Ectodermal cell (in vitro differentiated cells): ENCODE results near the gene VAT1L.

Experiments used
- H3K27ac ChIP-seq: 2 replicates; pipeline ENCODE4 v1.7.0; 2013; ENCODE audit warnings: mild to moderate bottlenecking, low read depth, low read length; ENCODE audit not compliant: insufficient read depth, poor library complexity, severe bottlenecking
- H3K27me3 ChIP-seq: 2 replicates; pipeline ENCODE4 v1.7.0; 2013; ENCODE audit warnings: mild to moderate bottlenecking, low read length; ENCODE audit not compliant: insufficient read depth, control insufficient read depth, poor library complexity, severe bottlenecking
- H3K36me3 ChIP-seq: one replicate; pipeline ENCODE4 v1.7.0; 2013; ENCODE audit warnings: low read length; ENCODE audit not compliant: control insufficient read depth, insufficient read depth
- H3K4me1 ChIP-seq: one replicate; pipeline ENCODE4 v1.7.0; 2013; ENCODE audit warnings: low read length; ENCODE audit not compliant: control insufficient read depth, insufficient read depth
- H3K4me3 ChIP-seq: 2 replicates; pipeline ENCODE4 v1.7.0; 2013; ENCODE audit warnings: low read depth, low read length, control low read depth; ENCODE audit not compliant: insufficient read depth
- H3K9me3 ChIP-seq: 2 replicates; pipeline ENCODE4 v1.7.0; 2013; ENCODE audit warnings: mild to moderate bottlenecking, low read length, moderate library complexity; ENCODE audit not compliant: control insufficient read depth
- WGBS, 2 experiments: methylation state at CpG; one replicate each; pipeline ENCODE4 v1.1.7; 2013; ENCODE audit warnings: missing lambda C conversion rate in 2 of 2; 5-methylcytosine and 5-hydroxymethylcytosine counted together

Gene VAT1L

DNA sequence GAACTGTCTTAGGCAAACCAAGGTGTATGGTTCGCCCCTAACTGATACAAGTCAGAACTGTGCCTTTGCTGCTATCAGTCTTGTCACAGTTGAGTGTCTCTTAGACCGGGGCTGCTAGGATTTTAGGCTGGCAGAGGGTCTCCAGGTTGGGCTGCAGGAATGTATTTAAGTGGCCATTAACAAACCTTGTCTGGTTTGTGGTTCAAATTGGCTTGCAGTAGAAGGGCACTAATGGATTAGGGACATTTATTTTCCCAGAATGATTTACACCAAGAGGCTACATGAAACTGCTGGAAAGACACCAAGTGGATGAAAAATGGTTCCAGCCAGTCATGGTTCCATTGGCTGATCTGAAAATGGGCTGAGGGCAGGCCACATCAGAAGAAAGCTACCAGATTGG is 5.1 kb downstream of the VAT1L start:
- H3K4me3 ChIP-seq, result no peak overlapping the region

DNA sequence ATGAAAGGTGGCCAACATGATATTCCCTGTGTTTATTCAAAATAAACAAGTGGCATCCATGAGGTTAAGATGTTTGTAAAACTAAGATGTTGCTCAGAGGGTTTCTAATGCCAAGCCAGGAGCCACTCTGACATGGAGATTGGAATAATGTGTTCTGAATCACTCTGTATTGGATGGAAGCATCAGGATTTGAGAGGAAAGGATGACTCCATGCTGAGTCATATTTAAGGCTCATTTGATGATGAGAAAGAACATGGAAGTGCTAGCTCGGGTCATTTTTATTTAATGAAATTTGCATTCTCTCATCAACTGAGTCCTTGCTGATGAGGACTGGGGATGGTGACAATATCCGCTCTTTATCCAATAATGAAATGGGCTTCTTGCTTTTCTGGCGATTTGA is 6.2 kb downstream of the VAT1L start:
- Histone ChIP-seq H3K36me3 (no peaks in the 10 kb centered on the region), H3K27me3 (peaks cover 7% of the 10 kb centered on the region), H3K4me1 (peaks cover 7% of the 10 kb centered on the region), H3K27ac (no peak overlapping the region), H3K9me3 (no peaks in the 10 kb centered on the region), H3K4me3 (no peak overlapping the region)
- WGBS, 2 experiments, result 89 to 94% methylated on average over 3 of the region's 3 CpGs

More for the DNA sequence above, 5.1 kb downstream of the VAT1L start:
- WGBS, 2 experiments, result 95 to 98% methylated on average over 2 of the region's 2 CpGs
- peaks cover 10% of the 10 kb centered on the region for H3K4me1 ChIP-seq
- no peaks in the 10 kb centered on the region for H3K9me3 ChIP-seq
- H3K36me3 ChIP-seq, result no peaks in the 10 kb centered on the region
- peaks cover 15% of the 10 kb centered on the region for H3K27me3 ChIP-seq
- no peak overlapping the region for H3K27ac ChIP-seq

DNA sequence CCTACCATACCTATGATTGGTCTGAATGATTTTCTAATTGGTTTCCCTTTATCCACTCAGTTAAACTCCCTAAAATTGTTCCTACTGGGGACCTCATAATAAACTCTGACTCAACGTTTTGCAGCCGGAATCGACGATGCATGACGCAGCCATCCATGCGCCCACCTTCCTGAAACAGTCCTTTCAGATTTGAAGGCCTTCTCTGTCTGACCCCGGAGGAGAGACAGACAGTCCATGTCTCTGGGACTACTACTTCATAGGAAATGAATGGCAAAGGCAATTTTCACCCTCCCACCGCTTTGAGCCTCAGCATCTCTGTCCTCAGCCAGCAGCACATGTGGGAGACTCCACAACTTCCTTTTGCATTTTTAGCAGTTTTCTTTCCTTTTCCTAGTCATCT is 13.5 kb downstream of the VAT1L start:
- Histone ChIP-seq H3K27me3 (no peaks in the 10 kb centered on the region), H3K9me3 (no peaks in the 10 kb centered on the region), H3K4me3 (no peak overlapping the region), H3K27ac (no peak overlapping the region), H3K4me1 (peaks cover 6% of the 10 kb centered on the region), H3K36me3 (no peaks in the 10 kb centered on the region)
- 93 to 96% methylated on average over 8 of the region's 8 CpGs for WGBS, 2 experiments

DNA sequence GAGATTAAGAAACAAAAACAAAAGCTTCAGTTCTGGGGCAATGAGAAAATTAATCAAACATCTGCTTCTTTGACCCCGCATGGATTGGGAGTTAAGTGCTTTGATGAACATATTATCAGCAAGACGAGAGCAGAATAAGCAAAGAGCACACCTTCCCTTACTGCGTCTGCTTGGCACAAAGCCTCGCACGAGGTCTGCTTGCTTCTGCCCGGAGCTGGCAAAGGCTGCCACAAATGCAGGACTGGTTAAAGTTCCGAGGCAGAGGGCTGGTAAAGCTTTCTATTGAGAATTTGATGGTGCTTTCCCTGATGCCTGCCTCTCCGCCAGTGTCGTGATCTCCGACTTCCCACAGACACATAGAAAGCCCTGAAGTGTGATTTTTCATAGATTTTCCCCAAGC is 17.0 kb downstream of the VAT1L start:
- Histone ChIP-seq H3K36me3 (peaks cover 8% of the 10 kb centered on the region), H3K4me3 (no peak overlapping the region), H3K9me3 (no peaks in the 10 kb centered on the region), H3K27me3 (no peaks in the 10 kb centered on the region), H3K27ac (no peak overlapping the region), H3K4me1 (peaks cover 3% of the 10 kb centered on the region)
- 93 to 95% methylated on average over 10 of the region's 10 CpGs for WGBS, 2 experiments

DNA sequence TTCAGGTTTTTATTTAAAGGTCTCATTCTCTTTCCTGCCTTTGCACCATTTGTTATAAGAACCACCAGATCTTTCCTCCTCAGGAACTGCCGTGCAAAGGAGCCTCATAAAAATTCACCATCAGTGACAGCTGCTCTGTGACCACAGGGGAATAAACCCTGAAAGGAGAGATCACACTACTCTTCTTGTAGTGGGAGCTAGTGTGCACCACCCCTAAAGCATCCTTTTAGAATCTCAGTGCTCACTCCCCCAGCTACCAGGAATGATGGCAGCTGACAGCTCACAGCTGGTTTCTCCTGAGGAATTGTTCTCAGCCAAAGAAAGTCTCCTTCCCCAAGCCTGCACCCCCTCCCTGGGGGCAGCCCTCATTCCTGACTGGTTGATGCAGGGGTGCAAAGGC is 18.7 kb downstream of the VAT1L start:
- H3K4me3 ChIP-seq, result no peak overlapping the region
- 60 to 93% methylated on average over 1 of the region's 1 CpG for WGBS, 2 experiments

DNA sequence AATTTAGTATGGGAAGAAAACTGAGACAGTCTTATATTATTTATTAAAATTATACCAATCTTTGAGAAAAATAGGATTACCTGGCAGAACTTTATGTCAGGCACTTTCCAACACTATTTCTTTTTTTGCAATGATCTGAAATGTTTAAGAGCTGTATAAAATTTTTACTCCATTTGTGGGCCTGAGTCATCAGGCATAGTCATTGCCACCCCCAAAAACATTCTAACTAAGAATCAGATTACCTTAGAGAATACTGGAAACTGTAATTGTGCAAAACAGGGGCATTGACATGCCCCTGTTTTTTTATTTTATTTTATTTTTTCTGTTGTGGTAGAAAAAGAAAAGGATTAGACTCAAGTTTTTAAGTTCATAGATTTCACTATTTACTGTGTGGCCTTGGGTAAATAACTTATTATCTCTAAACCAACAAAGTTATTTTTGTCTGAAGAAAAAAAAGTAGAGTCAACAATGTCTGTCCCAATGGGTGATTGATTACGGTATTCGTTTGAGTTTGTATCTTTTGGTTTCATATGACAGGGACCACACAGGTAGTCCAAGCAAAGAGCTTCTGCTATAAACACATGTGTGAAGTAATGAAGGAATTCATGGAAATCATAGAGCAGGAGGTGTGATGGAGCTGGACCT is 24.6 kb downstream of the VAT1L start:
- H3K4me1 ChIP-seq, result no peaks in the 10 kb centered on the region
- H3K36me3 ChIP-seq, result peaks cover 8% of the 10 kb centered on the region
- no peak overlapping the region for H3K4me3 ChIP-seq
- H3K27ac ChIP-seq, result no peak overlapping the region
- H3K9me3 ChIP-seq, result no peaks in the 10 kb centered on the region
- H3K27me3 ChIP-seq, result no peaks in the 10 kb centered on the region
- WGBS, 2 experiments, result 84 to 90% methylated on average over 2 of the region's 2 CpGs

More for the DNA sequence above, 18.7 kb downstream of the VAT1L start:
- peaks cover 3% of the 10 kb centered on the region for H3K4me1 ChIP-seq
- no peak overlapping the region for H3K27ac ChIP-seq
- peaks cover 8% of the 10 kb centered on the region for H3K36me3 ChIP-seq
- H3K27me3 ChIP-seq, result no peaks in the 10 kb centered on the region
- H3K9me3 ChIP-seq, result no peaks in the 10 kb centered on the region

DNA sequence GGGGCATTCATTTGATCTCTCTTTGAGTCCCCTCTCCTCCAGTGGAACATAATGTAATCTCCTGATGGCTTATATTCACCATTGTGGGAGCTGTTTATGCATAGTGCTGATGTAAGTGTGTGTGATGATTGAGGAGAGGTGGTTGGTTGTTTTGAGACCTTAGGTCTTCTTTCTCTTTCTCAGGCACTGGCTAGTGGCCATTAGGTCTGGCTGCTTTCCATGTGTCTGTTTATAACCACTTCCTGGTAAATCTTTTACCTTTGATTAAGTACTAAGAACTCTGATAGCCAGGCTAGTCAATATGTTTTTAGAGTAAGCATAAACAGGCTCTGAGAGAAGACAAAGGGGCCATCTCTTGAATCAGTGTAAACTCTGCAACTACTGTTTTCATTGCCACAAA is 27.9 kb downstream of the VAT1L start:
- no peaks in the 10 kb centered on the region for H3K36me3 ChIP-seq
- no peaks in the 10 kb centered on the region for H3K27me3 ChIP-seq
- no peak overlapping the region for H3K27ac ChIP-seq
- peaks cover 12% of the 10 kb centered on the region for H3K4me1 ChIP-seq
- H3K9me3 ChIP-seq, result no peaks in the 10 kb centered on the region
- no peak overlapping the region for H3K4me3 ChIP-seq

DNA sequence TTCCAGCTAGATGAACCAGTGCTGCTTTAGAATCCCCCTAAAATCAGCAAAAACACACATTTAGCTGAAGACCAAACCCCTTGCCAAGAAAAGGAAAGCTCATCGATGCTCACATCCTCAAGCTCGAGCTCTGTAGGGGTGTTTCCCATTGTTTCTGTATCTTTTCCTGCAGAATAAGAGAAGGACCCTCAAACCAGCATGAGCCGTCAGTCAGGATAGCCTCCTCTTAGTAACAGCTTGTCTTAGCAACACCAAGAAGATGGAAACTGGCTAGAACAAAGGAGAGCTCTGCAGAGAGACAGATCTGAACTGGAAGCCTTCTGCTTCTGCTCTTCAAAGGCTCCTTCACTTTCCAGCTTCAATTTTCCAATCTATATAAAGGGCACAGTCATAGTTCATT is 32.0 kb downstream of the VAT1L start:
- Histone ChIP-seq H3K4me3 (no peak overlapping the region), H3K9me3 (no peaks in the 10 kb centered on the region), H3K36me3 (peaks cover 3% of the 10 kb centered on the region), H3K4me1 (peaks cover 22% of the 10 kb centered on the region), H3K27ac (peak overlapping the region; percentile 85), H3K27me3 (no peaks in the 10 kb centered on the region)
- WGBS, 2 experiments, result 14 to 17% methylated on average over 3 of the region's 3 CpGs

DNA sequence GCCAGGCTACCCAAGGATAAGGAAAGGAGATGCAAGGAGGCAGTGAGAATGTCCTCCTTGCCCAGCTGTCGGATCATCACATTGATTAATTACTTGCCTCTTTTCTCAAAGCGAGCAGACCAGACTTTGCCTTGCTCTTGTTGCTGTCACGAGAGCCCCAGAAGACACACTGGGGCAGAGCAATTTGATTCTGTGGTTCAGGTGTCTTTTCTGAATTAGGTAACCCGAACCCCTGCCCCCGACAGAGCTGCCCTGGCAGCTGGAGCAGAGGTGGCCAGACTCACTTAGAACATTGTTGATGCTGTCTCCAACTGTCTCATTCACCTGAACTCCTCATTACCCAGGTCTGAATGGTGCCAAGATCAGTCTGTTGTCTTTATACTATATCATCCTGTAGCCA is 34.3 kb downstream of the VAT1L start:
- H3K9me3 ChIP-seq, result no peaks in the 10 kb centered on the region
- whole genome bisulfite sequencing, 2 experiments, result 78 to 87% methylated on average over 5 of the region's 5 CpGs
- H3K4me3 ChIP-seq, result no peak overlapping the region
- peaks cover 4% of the 10 kb centered on the region for H3K36me3 ChIP-seq
- no peak overlapping the region for H3K27ac ChIP-seq
- peaks cover 22% of the 10 kb centered on the region for H3K4me1 ChIP-seq
- no peaks in the 10 kb centered on the region for H3K27me3 ChIP-seq

DNA sequence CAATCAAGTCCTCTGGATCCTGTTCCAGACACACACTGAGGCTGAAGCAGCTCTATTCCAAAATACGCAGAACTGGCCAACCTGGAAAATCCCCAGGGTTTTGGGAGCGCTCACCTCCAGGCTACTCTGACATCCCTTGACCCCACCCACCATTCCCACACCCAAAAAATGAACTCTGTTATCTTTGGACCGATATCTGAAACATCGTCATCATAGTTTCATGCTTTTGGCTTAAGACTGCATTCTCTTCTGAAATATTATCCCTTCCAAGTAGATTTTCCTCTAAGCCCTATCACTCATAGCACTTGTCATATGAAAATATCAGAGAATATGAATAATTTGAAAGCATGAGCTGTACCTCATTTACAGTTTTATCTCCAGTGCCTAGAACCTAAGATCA is 34.7 kb downstream of the VAT1L start:
- H3K27ac ChIP-seq, result no peak overlapping the region
- H3K36me3 ChIP-seq, result peaks cover 4% of the 10 kb centered on the region
- H3K27me3 ChIP-seq, result no peaks in the 10 kb centered on the region
- H3K4me1 ChIP-seq, result peaks cover 22% of the 10 kb centered on the region
- 95% methylated on average over 4 of the region's 4 CpGs for WGBS, 2 experiments
- H3K4me3 ChIP-seq, result no peak overlapping the region
- no peaks in the 10 kb centered on the region for H3K9me3 ChIP-seq

DNA sequence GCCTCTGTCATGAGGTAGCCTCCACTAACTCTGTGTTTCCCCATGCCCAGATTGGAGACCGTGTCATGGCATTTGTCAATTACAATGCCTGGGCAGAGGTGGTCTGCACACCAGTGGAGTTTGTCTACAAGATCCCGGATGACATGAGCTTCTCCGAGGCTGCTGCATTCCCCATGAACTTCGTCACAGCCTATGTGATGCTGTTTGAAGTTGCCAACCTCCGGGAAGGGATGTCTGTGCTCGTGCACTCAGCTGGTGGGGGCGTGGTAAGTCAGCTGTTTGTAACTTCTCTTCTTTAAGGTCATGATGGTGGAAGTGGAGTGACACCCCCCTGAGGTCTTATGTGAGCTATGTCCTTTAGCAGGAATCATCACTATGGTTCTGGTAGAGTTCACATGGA is 36.8 kb downstream of the VAT1L start:
- H3K9me3 ChIP-seq, result no peaks in the 10 kb centered on the region
- no peak overlapping the region for H3K4me3 ChIP-seq
- no peak overlapping the region for H3K27ac ChIP-seq
- no peaks in the 10 kb centered on the region for H3K27me3 ChIP-seq
- H3K4me1 ChIP-seq, result peaks cover 19% of the 10 kb centered on the region
- WGBS, 2 experiments, result 95 to 96% methylated on average over 7 of the region's 7 CpGs
- peaks cover 4% of the 10 kb centered on the region for H3K36me3 ChIP-seq
